Measurements from ENCODE around the gene ACMSD.

Gene ACMSD

DNA sequence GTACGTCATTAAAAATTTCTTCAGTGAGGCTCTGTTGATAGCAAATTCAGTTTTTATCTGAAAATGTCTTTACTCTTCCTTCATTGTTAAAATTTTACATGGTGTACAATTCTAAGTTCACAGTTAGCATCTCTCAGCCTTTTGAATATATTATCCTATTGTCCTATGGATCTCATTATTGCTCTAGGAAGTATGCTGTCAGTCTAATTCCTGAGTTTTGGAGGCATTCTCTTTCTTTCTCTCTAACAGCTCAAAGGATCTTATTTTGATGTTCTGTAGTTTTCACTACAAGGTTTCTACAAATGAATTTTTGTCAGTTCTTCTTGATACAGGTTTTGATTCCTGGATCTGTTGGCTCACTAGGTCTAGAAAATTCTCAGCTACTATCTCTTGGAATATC lies 2.9 kb upstream of the ACMSD start:
- no peaks in the 10 kb centered on the region for H3K36me3 ChIP-seq (ENCODE audit: control insufficient read depth, insufficient read depth, low read length)
- H3K4me1 ChIP-seq: no peaks in the 10 kb centered on the region
- no peak overlapping the region for H3K9ac ChIP-seq
- H3K9me3 ChIP-seq (ENCODE audit: control insufficient read depth, low read length): no peaks in the 10 kb centered on the region
- H3K4me2 ChIP-seq (ENCODE audit: low read length): no peak overlapping the region
- no peak overlapping the region for H3K4me3 ChIP-seq (ENCODE audit: low read depth, low read length)
- no peaks in the 10 kb centered on the region for H3K27me3 ChIP-seq (ENCODE audit: control insufficient read depth, insufficient read depth, low read length)
- H2AFZ ChIP-seq: no peak overlapping the region
- H3K27ac ChIP-seq: no peak overlapping the region
- no peaks in the 10 kb centered on the region for H3K79me2 ChIP-seq
- TF ChIP-seq, protein P1, sequence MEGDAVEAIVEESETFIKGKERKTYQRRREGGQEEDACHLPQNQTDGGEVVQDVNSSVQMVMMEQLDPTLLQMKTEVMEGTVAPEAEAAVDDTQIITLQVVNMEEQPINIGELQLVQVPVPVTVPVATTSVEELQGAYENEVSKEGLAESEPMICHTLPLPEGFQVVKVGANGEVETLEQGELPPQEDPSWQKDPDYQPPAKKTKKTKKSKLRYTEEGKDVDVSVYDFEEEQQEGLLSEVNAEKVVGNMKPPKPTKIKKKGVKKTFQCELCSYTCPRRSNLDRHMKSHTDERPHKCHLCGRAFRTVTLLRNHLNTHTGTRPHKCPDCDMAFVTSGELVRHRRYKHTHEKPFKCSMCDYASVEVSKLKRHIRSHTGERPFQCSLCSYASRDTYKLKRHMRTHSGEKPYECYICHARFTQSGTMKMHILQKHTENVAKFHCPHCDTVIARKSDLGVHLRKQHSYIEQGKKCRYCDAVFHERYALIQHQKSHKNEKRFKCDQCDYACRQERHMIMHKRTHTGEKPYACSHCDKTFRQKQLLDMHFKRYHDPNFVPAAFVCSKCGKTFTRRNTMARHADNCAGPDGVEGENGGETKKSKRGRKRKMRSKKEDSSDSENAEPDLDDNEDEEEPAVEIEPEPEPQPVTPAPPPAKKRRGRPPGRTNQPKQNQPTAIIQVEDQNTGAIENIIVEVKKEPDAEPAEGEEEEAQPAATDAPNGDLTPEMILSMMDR (IDR thresholded peaks at IDR 0.05): no peak

DNA sequence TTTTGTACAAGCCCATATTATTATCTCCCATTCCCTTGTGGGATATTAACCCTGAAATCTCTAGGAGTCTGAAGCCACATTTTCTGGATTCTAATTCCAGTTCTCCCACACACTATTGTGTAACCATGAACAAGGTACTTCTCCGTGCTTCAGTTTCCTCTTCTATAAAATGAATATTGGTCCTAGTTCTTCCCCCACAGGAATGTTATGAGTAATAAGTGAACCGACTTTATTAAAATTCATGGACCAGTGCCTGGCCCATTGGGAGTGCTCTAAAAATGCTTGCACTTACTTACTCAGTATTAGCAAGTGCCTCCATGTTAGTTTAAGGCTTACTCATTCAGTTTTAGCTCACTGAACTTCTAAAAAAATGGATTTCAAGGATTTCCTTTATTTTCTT lies 1.4 kb upstream of the ACMSD start:
- H3K9ac ChIP-seq: no peak overlapping the region
- no peak overlapping the region for H3K4me2 ChIP-seq (ENCODE audit: low read length)
- no peaks in the 10 kb centered on the region for H3K79me2 ChIP-seq
- H3K9me3 ChIP-seq (ENCODE audit: control insufficient read depth, low read length): no peaks in the 10 kb centered on the region
- H3K4me3 ChIP-seq (ENCODE audit: low read depth, low read length): no peak overlapping the region
- no peak overlapping the region for H3K27ac ChIP-seq
- no peaks in the 10 kb centered on the region for H3K36me3 ChIP-seq (ENCODE audit: control insufficient read depth, insufficient read depth, low read length)
- no peak overlapping the region for H2AFZ ChIP-seq
- TF ChIP-seq, protein P1 (IDR thresholded peaks at IDR 0.05): no peak
- H3K27me3 ChIP-seq (ENCODE audit: control insufficient read depth, insufficient read depth, low read length): no peaks in the 10 kb centered on the region
- H3K4me1 ChIP-seq: no peaks in the 10 kb centered on the region

DNA sequence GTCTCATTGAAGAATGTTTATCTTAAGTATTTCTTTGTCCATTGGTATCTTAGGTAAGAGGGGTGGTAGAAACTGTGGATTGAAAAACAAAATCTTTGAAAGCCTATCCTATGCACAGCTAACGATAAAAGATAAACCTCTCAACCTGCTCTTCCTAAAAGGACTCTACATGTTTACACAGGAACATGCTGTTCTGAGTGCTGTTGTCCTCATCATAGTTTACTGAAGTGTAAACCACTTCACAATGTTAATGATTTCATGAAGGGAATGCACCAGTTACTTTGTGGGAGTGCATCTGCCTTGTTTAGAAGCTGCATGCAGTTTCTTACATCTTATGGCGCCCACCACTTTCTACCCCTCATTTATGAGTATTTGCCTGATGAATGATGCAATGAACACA lies 1.2 kb downstream of the ACMSD start:
- Histone ChIP-seq H3K4me2 (ENCODE audit: low read length) (no peak overlapping the region), H3K9ac (no peak overlapping the region), H3K4me1 (no peaks in the 10 kb centered on the region)

DNA sequence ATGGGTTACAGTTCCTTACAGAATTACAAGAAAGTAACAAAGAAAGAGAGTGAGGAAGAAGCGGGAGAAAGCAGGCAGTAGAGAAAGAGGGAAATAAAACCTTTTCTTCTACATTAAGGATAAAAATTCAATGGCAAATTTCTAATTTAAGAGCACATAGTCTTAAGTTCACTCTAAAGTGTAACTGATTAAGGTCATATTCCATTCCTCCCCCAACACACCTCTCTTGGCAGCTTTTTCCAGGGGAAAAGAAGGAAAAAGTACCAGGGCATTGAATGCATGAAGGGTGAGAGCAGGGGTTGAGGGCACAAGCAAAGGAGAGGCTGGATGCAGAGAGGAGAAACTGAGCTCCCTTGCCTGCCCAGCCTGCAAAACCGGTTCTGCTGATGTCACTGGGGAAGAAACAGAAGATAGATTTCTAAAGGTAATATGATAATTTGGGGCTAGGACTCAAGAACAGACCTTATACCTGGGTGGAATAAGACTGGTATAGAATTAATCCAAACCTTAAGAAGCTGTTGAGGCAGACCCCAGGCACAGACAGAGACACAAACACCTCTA lies 4.6 kb downstream of the ACMSD start:
- H3K27me3 ChIP-seq (ENCODE audit: control insufficient read depth, insufficient read depth, low read length): no peaks in the 10 kb centered on the region
- no peak overlapping the region for H3K4me3 ChIP-seq (ENCODE audit: low read depth, low read length)
- H3K36me3 ChIP-seq (ENCODE audit: control insufficient read depth, insufficient read depth, low read length): no peaks in the 10 kb centered on the region
- TF ChIP-seq, protein P1 (IDR thresholded peaks at IDR 0.05): no peak
- no peaks in the 10 kb centered on the region for H3K9me3 ChIP-seq (ENCODE audit: control insufficient read depth, low read length)
- H2AFZ ChIP-seq: no peak overlapping the region
- no peaks in the 10 kb centered on the region for H3K4me1 ChIP-seq
- H3K27ac ChIP-seq: no peak overlapping the region
- H3K9ac ChIP-seq: no peak overlapping the region
- no peaks in the 10 kb centered on the region for H3K79me2 ChIP-seq
- no peak overlapping the region for H3K4me2 ChIP-seq (ENCODE audit: low read length)

More for the DNA sequence above, 1.2 kb downstream of the ACMSD start:
- Histone ChIP-seq H3K36me3 (ENCODE audit: control insufficient read depth, insufficient read depth, low read length) (no peaks in the 10 kb centered on the region), H3K27me3 (ENCODE audit: control insufficient read depth, insufficient read depth, low read length) (no peaks in the 10 kb centered on the region), H3K27ac (no peak overlapping the region), H3K79me2 (no peaks in the 10 kb centered on the region), H2AFZ (no peak overlapping the region), H3K9me3 (ENCODE audit: control insufficient read depth, low read length) (no peaks in the 10 kb centered on the region), H3K4me3 (ENCODE audit: low read depth, low read length) (no peak overlapping the region)
- TF ChIP-seq, protein P1 (IDR thresholded peaks at IDR 0.05): no peak

DNA sequence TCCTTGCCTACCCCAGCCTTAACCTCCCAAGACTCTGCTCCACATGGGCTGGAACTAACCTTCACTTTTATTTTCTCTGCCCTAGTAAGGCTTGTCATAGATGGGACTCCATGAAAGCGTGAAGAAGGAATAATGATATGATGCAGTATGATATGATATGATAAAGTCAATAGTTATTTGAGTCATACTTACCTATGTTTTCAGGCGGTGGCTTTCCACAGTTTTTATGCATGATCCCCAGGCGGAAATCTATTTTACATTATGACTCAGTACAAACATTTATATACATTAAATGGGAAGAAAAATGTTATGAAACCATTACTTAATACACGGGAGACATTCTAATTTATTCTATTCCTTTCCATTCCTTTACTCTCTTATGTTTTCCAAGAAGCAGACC lies 5.6 kb downstream of the ACMSD start:
- H3K36me3 ChIP-seq (ENCODE audit: control insufficient read depth, insufficient read depth, low read length): no peaks in the 10 kb centered on the region
- H2AFZ ChIP-seq: no peak overlapping the region
- no peaks in the 10 kb centered on the region for H3K9me3 ChIP-seq (ENCODE audit: control insufficient read depth, low read length)
- no peak overlapping the region for H3K27ac ChIP-seq
- no peaks in the 10 kb centered on the region for H3K79me2 ChIP-seq
- no peaks in the 10 kb centered on the region for H3K27me3 ChIP-seq (ENCODE audit: control insufficient read depth, insufficient read depth, low read length)
- no peak overlapping the region for H3K9ac ChIP-seq
- H3K4me3 ChIP-seq (ENCODE audit: low read depth, low read length): no peak overlapping the region
- no peaks in the 10 kb centered on the region for H3K4me1 ChIP-seq
- TF ChIP-seq, protein P1 (IDR thresholded peaks at IDR 0.05): no peak
- no peak overlapping the region for H3K4me2 ChIP-seq (ENCODE audit: low read length)
